ENCODE data around the gene FYB1. TPM values are rescaled to one million over a fixed set of nuclear protein-coding genes. Genes with fewer than 3 reads are reported as not detected.

Gene FYB1
- total RNA-seq, 1 experiment from 2014 or later, result 1.1 TPM

DNA sequence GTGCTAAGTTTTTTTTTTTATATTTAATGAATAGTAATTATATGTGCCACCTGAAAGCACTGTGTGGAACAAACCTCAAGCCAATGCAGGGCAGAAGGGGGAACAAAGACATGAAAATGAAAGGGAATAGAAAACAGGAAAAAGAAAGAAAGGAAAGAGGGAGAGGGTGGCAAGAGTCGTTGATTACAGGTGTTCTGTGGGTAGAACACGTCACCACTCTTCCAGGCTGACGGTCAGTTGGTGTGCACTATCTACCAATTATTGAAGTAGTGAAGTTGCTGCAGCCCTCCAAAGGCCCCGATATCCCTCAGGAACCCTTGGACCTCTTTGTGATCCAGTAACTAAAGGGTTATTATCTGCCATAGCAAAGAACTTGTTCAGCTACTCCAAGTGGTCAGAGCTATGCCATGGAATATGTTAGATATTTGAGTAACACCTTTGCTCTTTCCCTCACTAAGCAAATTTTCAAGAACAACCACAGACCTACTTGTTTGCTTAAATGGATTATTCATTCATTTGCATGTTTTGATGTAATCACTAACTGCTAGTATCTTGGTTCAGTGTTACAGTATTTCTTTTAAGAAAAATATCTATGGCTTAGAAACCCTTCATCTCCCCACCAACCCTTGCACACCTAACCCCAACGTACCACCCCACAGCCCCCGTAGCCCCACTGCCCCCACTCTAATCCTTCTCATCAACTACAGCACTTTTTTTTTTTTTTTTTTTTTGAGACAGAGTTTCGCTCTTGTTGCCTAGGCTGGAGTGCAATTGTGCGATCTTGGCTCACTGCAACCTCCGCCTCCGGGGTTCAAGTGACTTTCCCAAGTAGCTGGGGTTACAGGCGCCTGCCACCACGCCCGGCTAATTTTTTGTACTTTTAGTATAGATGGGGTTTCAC, 31.3 kb downstream of the FYB1 start:
- ATAC-seq, result peak; percentile 94

DNA sequence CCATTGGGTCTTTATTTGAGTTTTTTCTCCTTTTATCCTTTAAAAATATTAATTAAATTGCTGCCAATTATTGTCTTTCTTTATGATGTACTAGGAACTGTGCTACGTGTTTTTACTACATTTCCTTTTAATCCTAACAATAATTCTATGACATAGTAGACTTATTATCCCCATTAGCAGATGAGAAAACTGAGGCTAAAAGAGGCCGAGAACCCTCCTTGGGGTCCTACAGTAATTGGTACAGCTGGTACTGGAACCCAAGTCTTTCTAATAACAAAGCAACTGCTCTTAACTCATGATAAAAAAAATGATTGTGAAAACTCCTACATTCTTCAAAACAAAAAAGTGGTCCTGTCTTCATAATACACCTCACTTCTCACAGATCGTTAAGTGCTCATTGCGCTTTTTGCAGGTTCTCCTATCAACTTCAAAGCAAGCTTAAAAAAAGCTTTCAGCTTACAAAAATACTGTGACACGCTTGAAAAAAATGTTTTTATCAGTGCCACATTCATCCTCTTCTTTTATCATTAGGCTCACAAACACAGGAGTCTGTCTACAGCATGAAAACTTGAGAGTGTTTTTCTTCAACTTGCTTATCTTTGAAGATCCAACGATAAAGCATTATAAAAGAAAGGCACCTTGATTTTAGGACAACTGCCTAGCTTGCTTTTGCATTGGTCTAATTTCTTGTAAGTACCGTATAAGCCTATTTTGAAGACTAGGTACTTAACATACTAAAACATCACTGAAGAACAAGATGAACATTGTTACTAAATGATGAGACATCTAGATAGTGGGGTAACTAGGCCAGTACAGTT, 32.4 kb downstream of the FYB1 start:
- no TSS peak for BruUV-seq (replicated peaks)
- ChIA-PET POLR2A (ENCODE audit: unreplicated experiment) (no interaction called here), CTCF (no interaction called here)
- H3K27ac ChIP-seq (ENCODE audit: low read length), result no peak overlapping the region
- DNase-seq (no peak), ATAC-seq (no peak)
- no peak overlapping the region for H2AFZ ChIP-seq (ENCODE audit: low read length)
- no peaks in the 10 kb centered on the region for H3K36me3 ChIP-seq (ENCODE audit: low read depth, low read length)
- H4K20me1 ChIP-seq (ENCODE audit: low read length), result no peaks in the 10 kb centered on the region
- H3K9me2 ChIP-seq (replicated peaks; ENCODE audit: low read length), result no peaks in the 10 kb centered on the region
- H3K9ac ChIP-seq (ENCODE audit: low read length), result no peak overlapping the region
- no peak overlapping the region for H3K4me2 ChIP-seq (ENCODE audit: low read length)
- H3K79me2 ChIP-seq (ENCODE audit: low read length), result no peaks in the 10 kb centered on the region
- H3K4me1 ChIP-seq (ENCODE audit: insufficient read depth, low read length), result peaks cover 9% of the 10 kb centered on the region
- no peaks in the 10 kb centered on the region for H3F3A ChIP-seq (ENCODE audit: low read length, unreplicated experiment)
- no peaks in the 10 kb centered on the region for H3K27me3 ChIP-seq (ENCODE audit: low read length)
- H3K4me3 ChIP-seq (ENCODE audit: low read length), result no peak overlapping the region
- intact Hi-C loops (cut with micrococcal nuclease), result no loop called here
- H3K9me3 ChIP-seq (ENCODE audit: low read length), result no peaks in the 10 kb centered on the region
- TF ChIP-seq EZH2 (IDR thresholded peaks at IDR 0.05; ENCODE audit: low read length, unreplicated experiment), result no peak
- no peak for TF ChIP-seq CTCF (conservative IDR thresholded peaks at IDR 0.05; ENCODE audit: low read depth, low read length)
- no peak for TF ChIP-seq EZH2phosphoT487 (IDR thresholded peaks at IDR 0.05; ENCODE audit: borderline replicate concordance, low read length)

More for the DNA sequence above, 31.3 kb downstream of the FYB1 start:
- ChIA-PET POLR2A (ENCODE audit: unreplicated experiment) (interaction anchor here (0.9 kb wide), 1 partner anchor 58 kb away, joined by 10 read pairs; no protein-coding TSS in a partner anchor), CTCF (interaction anchor here (0.6 kb wide), 1 partner anchor 194 kb away, joined by 6 read pairs; no protein-coding TSS in a partner anchor)
- no peaks in the 10 kb centered on the region for H4K20me1 ChIP-seq (ENCODE audit: low read length)
- no peaks in the 10 kb centered on the region for H3K9me3 ChIP-seq (ENCODE audit: low read length)
- no peak overlapping the region for H2AFZ ChIP-seq (ENCODE audit: low read length)
- peak; percentile 71 for DNase-seq
- H3K4me1 ChIP-seq (ENCODE audit: insufficient read depth, low read length), result peaks cover 9% of the 10 kb centered on the region
- BruUV-seq (replicated peaks), result no TSS peak
- intact Hi-C loops (cut with micrococcal nuclease), result no loop called here
- no peak overlapping the region for H3K4me3 ChIP-seq (ENCODE audit: low read length)
- H3K9me2 ChIP-seq (replicated peaks; ENCODE audit: low read length), result no peaks in the 10 kb centered on the region
- H3K79me2 ChIP-seq (ENCODE audit: low read length), result no peaks in the 10 kb centered on the region
- no peaks in the 10 kb centered on the region for H3K36me3 ChIP-seq (ENCODE audit: low read depth, low read length)
- no peaks in the 10 kb centered on the region for H3F3A ChIP-seq (ENCODE audit: low read length, unreplicated experiment)
- TF ChIP-seq EZH2phosphoT487 (IDR thresholded peaks at IDR 0.05; ENCODE audit: borderline replicate concordance, low read length), result no peak
- no peak for TF ChIP-seq EZH2 (IDR thresholded peaks at IDR 0.05; ENCODE audit: low read length, unreplicated experiment)
- TF ChIP-seq CTCF (conservative IDR thresholded peaks at IDR 0.05; ENCODE audit: low read depth, low read length), result no peak
- H3K27me3 ChIP-seq (ENCODE audit: low read length), result no peaks in the 10 kb centered on the region
- no peak overlapping the region for H3K27ac ChIP-seq (ENCODE audit: low read length)
- H3K9ac ChIP-seq (ENCODE audit: low read length), result no peak overlapping the region
- H3K4me2 ChIP-seq (ENCODE audit: low read length), result peak overlapping the region; percentile 13; the same call in 1 of the 2 replicates

Measured in PC-3 (cell line).